Measurements from ENCODE around the gene NUP214.
"Not testable (repeated sequence)": the region's sequence is repeated elsewhere in the genome, so short reads cannot be mapped to it uniquely, and the experiment has no call there.

NUP214 gene

GRCh38 chr9:131116281-131117120, 8.9 kb upstream of the NUP214 start:
- DNase-seq (ENCODE audit: low read depth) = no peak

GRCh38 chr9:131117121-131117761, 8.1 kb upstream of the NUP214 start:
- DNase-seq (ENCODE audit: low read depth) = no peak

GRCh38 chr9:131117762-131118145, 7.6 kb upstream of the NUP214 start:
- DNase-seq (ENCODE audit: low read depth) = no peak

- DNase-seq (ENCODE audit: low read depth) = no peak
Measured at GRCh38 chr9:131119600-131119999, 5.8 kb upstream of the NUP214 start.

- no peak for DNase-seq (ENCODE audit: low read depth)
Measured at GRCh38 chr9:131120620-131121228, 4.7 kb upstream of the NUP214 start.

- DNase-seq (ENCODE audit: low read depth) = no peak
Measured at GRCh38 chr9:131121346-131121745, 4.0 kb upstream of the NUP214 start.

GRCh38 chr9:131122158-131122557, 3.2 kb upstream of the NUP214 start:
- no peak for DNase-seq (ENCODE audit: low read depth)

GRCh38 chr9:131125038-131125287, 423 bp upstream of the NUP214 start:
- DNase-seq (ENCODE audit: low read depth) = no peak

- no peak for DNase-seq (ENCODE audit: low read depth)
Measured at GRCh38 chr9:131126059-131126426, 657 bp downstream of the NUP214 start.

GRCh38 chr9:131129183-131129582, 3.8 kb downstream of the NUP214 start:
- DNase-seq (ENCODE audit: low read depth) = no peak

GRCh38 chr9:131138676-131139075, 13.3 kb downstream of the NUP214 start:
- no peak for DNase-seq (ENCODE audit: low read depth)

- no peak for DNase-seq (ENCODE audit: low read depth)
Measured at GRCh38 chr9:131140112-131140511, 14.7 kb downstream of the NUP214 start.

GRCh38 chr9:131140550-131140949, 15.2 kb downstream of the NUP214 start:
- DNase-seq (ENCODE audit: low read depth) = no peak

GRCh38 chr9:131142160-131142559, 16.8 kb downstream of the NUP214 start:
- DNase-seq (ENCODE audit: low read depth) = no peak

- no peak for DNase-seq (ENCODE audit: low read depth)
Measured at GRCh38 chr9:131144201-131144600, 18.8 kb downstream of the NUP214 start.

GRCh38 chr9:131145245-131145644, 19.9 kb downstream of the NUP214 start:
- DNase-seq (ENCODE audit: low read depth) = no peak

- no peak for DNase-seq (ENCODE audit: low read depth)
Measured at GRCh38 chr9:131146186-131146585, 20.8 kb downstream of the NUP214 start.

GRCh38 chr9:131148276-131148675, 22.9 kb downstream of the NUP214 start:
- DNase-seq (ENCODE audit: low read depth) = no peak

GRCh38 chr9:131148966-131149687, 23.7 kb downstream of the NUP214 start:
- no peak for DNase-seq (ENCODE audit: low read depth)

- no peak for DNase-seq (ENCODE audit: low read depth)
Measured at GRCh38 chr9:131149688-131150053, 24.3 kb downstream of the NUP214 start.

- DNase-seq (ENCODE audit: low read depth) = no peak
Measured at GRCh38 chr9:131153595-131153994, 28.2 kb downstream of the NUP214 start.

- DNase-seq (ENCODE audit: low read depth) = not testable (repeated sequence)
Measured at GRCh38 chr9:131158673-131159072, 33.3 kb downstream of the NUP214 start.

All from activated T-cell treated with anti-CD3 and anti-CD28 coated beads for 48 hours (primary cell).